ENCODE data around the gene ALPK3.

GRCh38 chr15:84826369-84826823 is 9.2 kb downstream of the ALPK3 start:
- TF ChIP-seq POLR2A (IDR thresholded peaks at IDR 0.05), result no peak
- TF ChIP-seq, protein P1, sequence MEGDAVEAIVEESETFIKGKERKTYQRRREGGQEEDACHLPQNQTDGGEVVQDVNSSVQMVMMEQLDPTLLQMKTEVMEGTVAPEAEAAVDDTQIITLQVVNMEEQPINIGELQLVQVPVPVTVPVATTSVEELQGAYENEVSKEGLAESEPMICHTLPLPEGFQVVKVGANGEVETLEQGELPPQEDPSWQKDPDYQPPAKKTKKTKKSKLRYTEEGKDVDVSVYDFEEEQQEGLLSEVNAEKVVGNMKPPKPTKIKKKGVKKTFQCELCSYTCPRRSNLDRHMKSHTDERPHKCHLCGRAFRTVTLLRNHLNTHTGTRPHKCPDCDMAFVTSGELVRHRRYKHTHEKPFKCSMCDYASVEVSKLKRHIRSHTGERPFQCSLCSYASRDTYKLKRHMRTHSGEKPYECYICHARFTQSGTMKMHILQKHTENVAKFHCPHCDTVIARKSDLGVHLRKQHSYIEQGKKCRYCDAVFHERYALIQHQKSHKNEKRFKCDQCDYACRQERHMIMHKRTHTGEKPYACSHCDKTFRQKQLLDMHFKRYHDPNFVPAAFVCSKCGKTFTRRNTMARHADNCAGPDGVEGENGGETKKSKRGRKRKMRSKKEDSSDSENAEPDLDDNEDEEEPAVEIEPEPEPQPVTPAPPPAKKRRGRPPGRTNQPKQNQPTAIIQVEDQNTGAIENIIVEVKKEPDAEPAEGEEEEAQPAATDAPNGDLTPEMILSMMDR (IDR thresholded peaks at IDR 0.05), result no peak
- no peak for TF ChIP-seq EP300 (IDR thresholded peaks at IDR 0.05)

Measured in suprapubic skin (tissue), 3 donors.